ENCODE measurements around the gene RPS3A. TPM values are rescaled to one million over a fixed set of nuclear protein-coding genes. Genes with fewer than 3 reads are reported as not detected.

The RPS3A gene
- total RNA-seq, 1 experiment from 2014 or later: 2,446 TPM

DNA sequence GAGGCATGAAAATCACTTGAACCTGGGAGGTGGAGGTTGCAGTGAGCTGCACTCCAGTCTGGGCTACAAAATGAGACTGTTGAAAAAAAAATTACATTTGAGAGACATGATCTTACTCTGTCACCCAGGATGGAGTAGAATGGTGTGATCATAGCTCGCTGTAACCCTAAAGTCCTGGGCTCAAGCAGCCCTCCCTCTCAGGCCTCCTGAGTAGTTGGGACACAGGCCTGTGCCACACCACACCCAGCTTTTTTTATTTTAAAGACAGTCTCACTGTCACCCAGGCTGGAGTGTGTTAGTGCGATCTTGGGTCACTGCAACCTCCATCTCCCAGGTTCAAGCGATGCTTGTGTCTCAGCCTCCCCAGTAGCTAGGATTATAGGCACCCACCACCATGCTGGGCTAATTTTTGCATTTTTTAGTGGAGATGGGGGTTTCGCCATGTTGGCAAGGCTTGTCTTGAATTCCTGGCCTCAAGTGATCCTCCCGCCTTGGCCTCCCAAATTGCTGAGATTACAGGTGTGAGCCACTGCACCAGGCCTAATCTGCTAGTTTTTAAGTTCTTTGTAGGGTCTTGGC lies 6.1 kb downstream of the RPS3A start:
- no peak overlapping the region for H2AFZ ChIP-seq (ENCODE audit: low read depth, low read length, poor library complexity, severe bottlenecking)
- peaks cover 3 to 10% of the 10 kb centered on the region in 2 experiments; a peak in 3 of 4 replicates for H3K4me1 ChIP-seq (ENCODE audit: control insufficient read depth in 1 of 2, insufficient read depth in 2 of 2, low read length in 2 of 2)
- H4K20me1 ChIP-seq (ENCODE audit: insufficient read depth): peaks cover 34% of the 10 kb centered on the region; the same call in 1 of the 2 replicates
- no TSS peak for BruUV-seq (replicated peaks)
- TF ChIP-seq, protein P1, sequence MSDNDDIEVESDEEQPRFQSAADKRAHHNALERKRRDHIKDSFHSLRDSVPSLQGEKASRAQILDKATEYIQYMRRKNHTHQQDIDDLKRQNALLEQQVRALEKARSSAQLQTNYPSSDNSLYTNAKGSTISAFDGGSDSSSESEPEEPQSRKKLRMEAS (IDR thresholded peaks at IDR 0.05): no peak
- peak; percentile 83 for TF ChIP-seq POLR2AphosphoS5 (IDR thresholded peaks at IDR 0.05; ENCODE audit: low read depth, low read length)
- RAD21 ChIA-PET (ENCODE audit: low non-redundant PET in 1 of 2, low total read pairs in 2 of 2, uncharacterized antibody in 2 of 2, unreplicated experiment in 2 of 2): no interaction called here
- no peaks in the 10 kb centered on the region for H3K9me3 ChIP-seq (ENCODE audit: control insufficient read depth in 1 of 2, insufficient read depth in 1 of 2, low read depth in 1 of 2, low read length in 2 of 2)
- CTCF ChIA-PET: no interaction called here
- peaks cover 24 to 48% of the 10 kb centered on the region in 2 experiments for H3K36me3 ChIP-seq (ENCODE audit: control insufficient read depth in 1 of 2, insufficient read depth in 2 of 2, low read length in 2 of 2)
- ATAC-seq (peak; percentile 53), DNase-seq (ENCODE audit: low read depth, low spot score) (no peak)
- H3K9ac ChIP-seq (ENCODE audit: low read length): no peak overlapping the region
- H3K9me2 ChIP-seq (ENCODE audit: insufficient read depth): no peaks in the 10 kb centered on the region
- H3K79me2 ChIP-seq (ENCODE audit: insufficient read depth, low read length): peaks cover 34% of the 10 kb centered on the region
- H3K4me2 ChIP-seq (ENCODE audit: low read length): no peak overlapping the region
- no peak overlapping the region for H3K4me3 ChIP-seq (replicated peaks in 1 of 2; ENCODE audit: low read depth in 1 of 2, low read length in 2 of 2)
- intact Hi-C loops (cut with micrococcal nuclease): no loop called here
- peak overlapping the region; percentile 19; the same call in 1 of the 2 replicates for H3K27ac ChIP-seq (ENCODE audit: low read depth, low read length)
- POLR2A ChIA-PET: interaction anchor here (0.8 kb wide), 1 partner anchor 12 kb away, joined by 5 read pairs; no protein-coding TSS in a partner anchor
- H3K27me3 ChIP-seq (ENCODE audit: insufficient read depth, low read length): no peaks in the 10 kb centered on the region

DNA sequence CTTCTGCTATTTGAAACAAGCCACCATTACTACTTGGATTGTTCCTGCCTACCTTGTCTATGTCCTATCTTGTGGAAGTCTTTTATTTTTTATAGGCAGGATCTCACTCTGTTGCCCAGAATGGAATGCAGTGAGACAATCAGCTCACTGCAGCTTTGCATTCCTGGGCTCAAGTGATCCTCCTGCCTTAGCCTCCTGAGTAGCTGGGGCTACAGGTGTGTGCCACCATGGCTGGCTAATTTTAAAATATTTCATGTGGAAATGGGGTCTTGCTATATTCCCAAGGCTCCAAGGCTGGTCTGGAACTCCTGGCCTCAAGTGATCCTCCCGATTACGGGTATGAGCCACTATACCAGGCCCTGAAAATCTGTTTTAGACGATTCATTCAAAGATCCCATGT lies 7.6 kb downstream of the RPS3A start:
- TF ChIP-seq SRF (IDR thresholded peaks at IDR 0.05; ENCODE audit: low read depth) (no peak), JUND (IDR thresholded peaks at IDR 0.05) (0 out of 2 replicates have a peak, but pooled peaks have one; percentile 6)
- H4K20me1 ChIP-seq (ENCODE audit: insufficient read depth): peaks cover 24% of the 10 kb centered on the region; the same call in 1 of the 2 replicates
- H3K27me3 ChIP-seq (ENCODE audit: insufficient read depth, low read length): no peaks in the 10 kb centered on the region
- RAD21 ChIA-PET (ENCODE audit: low non-redundant PET in 1 of 2, low total read pairs in 2 of 2, uncharacterized antibody in 2 of 2, unreplicated experiment in 2 of 2): no interaction called here
- H3K4me1 ChIP-seq (ENCODE audit: control insufficient read depth in 1 of 2, insufficient read depth in 2 of 2, low read length in 2 of 2): no peaks in the 10 kb centered on the region
- H3K36me3 ChIP-seq (ENCODE audit: control insufficient read depth in 1 of 2, insufficient read depth in 2 of 2, low read length in 2 of 2): peaks cover 20 to 33% of the 10 kb centered on the region in 2 experiments
- POLR2A ChIA-PET: no interaction called here
- CTCF ChIA-PET: no interaction called here
- no peak overlapping the region for H3K4me2 ChIP-seq (ENCODE audit: low read length)
- intact Hi-C loops (cut with micrococcal nuclease): no loop called here
- no peak overlapping the region for H3K27ac ChIP-seq (ENCODE audit: low read depth, low read length)
- BruUV-seq (replicated peaks): no TSS peak
- no peak overlapping the region for H2AFZ ChIP-seq (ENCODE audit: low read depth, low read length, poor library complexity, severe bottlenecking)
- no peak overlapping the region for H3K4me3 ChIP-seq (replicated peaks in 1 of 2; ENCODE audit: low read depth in 1 of 2, low read length in 2 of 2)
- H3K9ac ChIP-seq (ENCODE audit: low read length): no peak overlapping the region
- peaks cover 19% of the 10 kb centered on the region for H3K79me2 ChIP-seq (ENCODE audit: insufficient read depth, low read length)
- H3K9me2 ChIP-seq (ENCODE audit: insufficient read depth): no peaks in the 10 kb centered on the region
- ATAC-seq (peak; percentile 5; the same call in 1 of the 2 replicates), DNase-seq (ENCODE audit: low read depth, low spot score) (no peak)
- H3K9me3 ChIP-seq (ENCODE audit: control insufficient read depth in 1 of 2, insufficient read depth in 1 of 2, low read depth in 1 of 2, low read length in 2 of 2): no peaks in the 10 kb centered on the region

Data from HCT116 (cell line).